GM13976 (cell line): ENCODE data around the gene AMPD3.

Experiments used
- DNase-seq: peaks from one replicate; pipeline ENCODE4 v3.0.0; 2012; ENCODE audit warnings: low spot score
- in situ Hi-C: fragments of 300-500 bp; cut with MboI; formaldehyde crosslinking; loops from one replicate; pipeline ENCODE4 v1.12.0; 2022; ENCODE audit warnings: low sequenced_read_pairs, mixed read lengths, inconsistent platforms; ENCODE audit not compliant: unreplicated experiment
- TF ChIP-seq, protein P1 (sequence below): IDR thresholded peaks from 2 replicates; pipeline ENCODE4 v1.5.1; 2012; ENCODE audit warnings: borderline replicate concordance, mild to moderate bottlenecking; ENCODE audit not compliant: insufficient read depth; ENCODE audit errors: extremely low read depth, missing control alignments, control extremely low read depth

AMPD3 gene

GRCh38 chr11:10474551-10474950 lies 19.5 kb downstream of the AMPD3 start:
- in situ Hi-C loops, result no loop called here
- DNase-seq, result no peak
- TF ChIP-seq, protein P1, sequence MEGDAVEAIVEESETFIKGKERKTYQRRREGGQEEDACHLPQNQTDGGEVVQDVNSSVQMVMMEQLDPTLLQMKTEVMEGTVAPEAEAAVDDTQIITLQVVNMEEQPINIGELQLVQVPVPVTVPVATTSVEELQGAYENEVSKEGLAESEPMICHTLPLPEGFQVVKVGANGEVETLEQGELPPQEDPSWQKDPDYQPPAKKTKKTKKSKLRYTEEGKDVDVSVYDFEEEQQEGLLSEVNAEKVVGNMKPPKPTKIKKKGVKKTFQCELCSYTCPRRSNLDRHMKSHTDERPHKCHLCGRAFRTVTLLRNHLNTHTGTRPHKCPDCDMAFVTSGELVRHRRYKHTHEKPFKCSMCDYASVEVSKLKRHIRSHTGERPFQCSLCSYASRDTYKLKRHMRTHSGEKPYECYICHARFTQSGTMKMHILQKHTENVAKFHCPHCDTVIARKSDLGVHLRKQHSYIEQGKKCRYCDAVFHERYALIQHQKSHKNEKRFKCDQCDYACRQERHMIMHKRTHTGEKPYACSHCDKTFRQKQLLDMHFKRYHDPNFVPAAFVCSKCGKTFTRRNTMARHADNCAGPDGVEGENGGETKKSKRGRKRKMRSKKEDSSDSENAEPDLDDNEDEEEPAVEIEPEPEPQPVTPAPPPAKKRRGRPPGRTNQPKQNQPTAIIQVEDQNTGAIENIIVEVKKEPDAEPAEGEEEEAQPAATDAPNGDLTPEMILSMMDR, result no peak

DNA sequence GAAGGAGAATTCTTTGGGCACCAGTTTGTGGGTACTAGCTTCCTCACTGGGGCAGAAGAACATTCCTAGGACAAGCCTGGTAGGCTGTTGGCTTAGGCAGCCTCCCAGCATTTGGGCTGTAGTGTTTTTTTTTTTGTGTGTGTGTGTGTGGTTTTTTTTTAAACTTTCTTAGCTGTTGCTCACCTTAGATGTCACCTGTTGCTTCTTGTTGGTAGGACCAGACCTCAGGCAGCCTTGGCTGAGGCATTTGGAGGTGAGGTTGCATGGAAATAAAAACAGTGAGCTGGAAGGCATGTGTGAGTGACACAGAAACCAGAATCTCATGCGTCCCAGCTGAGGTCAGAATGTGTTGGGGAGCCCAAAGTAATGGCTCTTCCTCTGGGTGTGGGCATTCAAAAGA lies 21.3 kb downstream of the AMPD3 start:
- DNase-seq, result no peak
- TF ChIP-seq, protein P1, result no peak
- in situ Hi-C loops, result no loop called here

DNA sequence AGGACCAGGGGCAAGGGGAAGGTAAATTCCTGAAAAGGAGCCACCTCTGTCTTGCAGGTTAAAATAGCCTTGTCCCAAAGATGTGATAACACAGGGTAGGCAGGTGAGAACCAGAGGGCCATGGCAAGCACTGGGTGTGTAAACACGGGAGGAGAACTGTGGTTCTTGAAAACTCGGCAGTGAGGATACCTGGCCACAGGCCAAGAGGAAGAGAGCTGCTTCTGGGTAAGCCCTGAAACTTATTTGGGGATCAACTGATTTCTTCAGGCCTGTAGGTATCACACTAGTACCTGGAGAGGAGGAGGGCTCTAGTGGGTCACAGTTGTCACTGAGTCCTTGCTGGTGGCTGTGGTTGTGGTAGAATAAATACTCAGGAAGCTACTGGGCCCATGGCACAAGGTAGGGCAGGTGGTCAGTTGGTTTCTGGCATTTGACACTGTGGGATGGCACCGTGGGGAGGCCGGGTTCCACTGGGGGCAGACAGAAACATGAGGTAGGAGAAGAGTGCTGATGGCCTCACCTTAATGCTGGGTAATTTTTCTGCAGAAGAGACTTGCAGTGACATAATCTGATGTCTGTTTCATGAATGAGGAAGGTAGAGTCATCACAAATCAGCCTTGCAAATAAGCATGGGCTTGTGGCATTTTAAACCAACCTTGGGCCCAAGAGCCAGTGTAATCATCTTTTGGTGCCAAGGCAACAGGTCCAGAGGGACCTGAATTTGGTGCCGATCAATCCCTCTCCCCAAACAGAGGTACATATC lies 22.0 kb downstream of the AMPD3 start:
- DNase-seq, result no peak
- TF ChIP-seq, protein P1, result no peak
- in situ Hi-C loops, result no loop called here

- no peak for DNase-seq
- in situ Hi-C loops, result no loop called here
- TF ChIP-seq, protein P1, result no peak
Observed at GRCh38 chr11:10477690-10478046, 22.6 kb downstream of the AMPD3 start.

DNA sequence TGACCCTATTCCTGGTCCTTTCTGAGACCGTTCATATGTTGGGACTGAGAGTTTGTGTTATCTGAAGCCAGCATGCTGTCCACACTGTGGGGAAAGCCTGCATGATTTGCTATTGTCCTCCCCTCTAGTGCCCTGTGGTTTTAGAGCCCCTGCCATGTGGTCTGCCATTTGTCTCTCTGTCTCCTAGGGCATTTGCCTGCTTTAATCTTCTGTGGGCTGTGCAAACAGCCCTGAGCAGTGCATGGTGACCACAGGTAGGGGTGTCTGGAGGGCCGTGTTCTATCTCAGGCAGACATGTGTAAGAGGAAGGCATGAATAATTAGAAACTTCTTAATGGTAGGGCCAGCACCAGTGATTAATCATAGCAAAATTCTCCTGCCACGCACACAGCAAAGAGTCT lies 23.0 kb downstream of the AMPD3 start:
- TF ChIP-seq, protein P1, result no peak
- in situ Hi-C loops, result no loop called here
- no peak for DNase-seq

- TF ChIP-seq, protein P1, result no peak
- in situ Hi-C loops, result no loop called here
- DNase-seq, result no peak
Observed at GRCh38 chr11:10478574-10479550, 23.8 kb downstream of the AMPD3 start.
